ENCODE measurements around the gene TADA2B.

TADA2B gene

DNA sequence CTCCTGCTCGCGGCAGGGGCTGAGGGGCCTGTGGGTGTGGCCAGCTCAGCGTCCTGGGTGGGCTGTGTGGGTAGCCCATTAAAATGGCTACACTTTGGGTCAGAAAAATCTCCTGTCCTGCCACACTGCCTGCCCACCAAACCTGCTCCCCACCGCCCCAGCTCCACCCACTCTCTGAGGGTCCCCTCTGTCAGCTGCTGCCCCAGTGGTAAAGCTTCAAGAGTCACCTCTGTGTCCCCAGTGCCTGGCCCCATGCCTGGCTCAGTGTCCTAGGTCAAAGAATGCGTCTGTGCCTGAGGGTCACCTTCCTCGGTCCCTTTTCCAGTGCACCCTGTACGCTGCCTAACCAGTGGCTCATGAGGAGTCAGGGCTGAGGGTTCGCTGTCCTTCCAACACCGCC is 24.9 kb upstream of the TADA2B start:
- DNase-seq = no peak

DNA sequence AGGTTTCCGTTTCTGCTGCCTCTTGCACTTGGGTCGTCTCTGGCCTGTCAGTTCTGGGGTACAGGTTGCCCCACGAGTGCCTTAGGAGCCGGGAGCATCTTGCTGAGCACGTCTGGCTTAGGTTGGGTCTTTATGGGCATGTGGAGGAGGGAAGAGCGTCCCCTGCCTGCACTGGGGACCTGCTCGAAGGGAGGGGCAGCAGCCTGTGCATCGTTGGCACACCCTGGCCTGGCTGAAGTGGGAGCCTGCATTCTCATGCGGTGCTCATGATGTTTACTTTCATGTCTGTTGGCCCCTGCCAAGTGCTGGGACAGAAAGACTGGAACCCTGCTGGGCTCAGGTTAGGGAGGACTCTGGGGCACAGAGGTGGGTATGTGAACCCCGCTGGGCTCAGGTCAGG is 23.8 kb upstream of the TADA2B start:
- DNase-seq = no peak

GRCh38 chr4:7020290-7020689 is 22.9 kb upstream of the TADA2B start:
- no peak for DNase-seq

DNA sequence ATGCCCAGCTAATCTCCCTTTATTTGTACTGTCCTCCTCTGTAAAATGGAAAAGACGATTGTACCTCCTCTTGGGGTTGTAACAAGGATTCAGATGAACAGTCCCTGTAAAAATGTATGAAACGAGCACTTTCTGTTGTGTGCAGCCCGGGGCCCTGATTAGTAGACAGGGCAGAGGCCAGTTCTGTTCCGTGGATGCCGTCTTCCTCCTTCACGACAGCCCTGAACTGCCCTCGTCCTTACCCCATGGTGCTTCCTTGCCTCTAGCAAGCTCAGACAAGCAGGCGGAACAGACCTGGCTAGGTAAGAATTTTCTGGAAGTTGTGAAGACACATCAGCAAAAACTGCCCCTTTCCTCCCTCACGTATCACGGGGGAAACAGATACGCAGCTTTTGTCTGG is 22.3 kb upstream of the TADA2B start:
- DNase-seq = no peak

DNA sequence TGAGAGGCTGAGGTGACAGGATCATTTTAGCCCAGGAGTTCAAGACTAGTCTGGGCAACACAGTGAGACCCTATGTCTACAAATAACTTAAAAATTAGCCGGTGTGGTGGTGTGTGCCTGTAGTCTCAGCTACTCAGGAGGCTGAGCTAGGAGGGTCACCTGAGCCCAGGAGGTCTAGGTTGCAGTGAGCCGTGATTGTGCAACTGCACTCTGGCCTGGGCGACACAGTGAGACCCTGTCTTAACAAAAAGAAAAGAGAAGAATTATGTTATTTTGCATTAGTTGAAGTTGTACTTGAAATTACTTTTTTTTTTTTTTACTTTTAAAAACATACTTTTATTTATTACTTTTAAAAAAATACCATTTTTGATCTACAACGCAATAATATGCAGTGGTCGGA is 21.8 kb upstream of the TADA2B start:
- no peak for DNase-seq

- DNase-seq = no peak
Measured at GRCh38 chr4:7021930-7022664, 21.1 kb upstream of the TADA2B start.

DNA sequence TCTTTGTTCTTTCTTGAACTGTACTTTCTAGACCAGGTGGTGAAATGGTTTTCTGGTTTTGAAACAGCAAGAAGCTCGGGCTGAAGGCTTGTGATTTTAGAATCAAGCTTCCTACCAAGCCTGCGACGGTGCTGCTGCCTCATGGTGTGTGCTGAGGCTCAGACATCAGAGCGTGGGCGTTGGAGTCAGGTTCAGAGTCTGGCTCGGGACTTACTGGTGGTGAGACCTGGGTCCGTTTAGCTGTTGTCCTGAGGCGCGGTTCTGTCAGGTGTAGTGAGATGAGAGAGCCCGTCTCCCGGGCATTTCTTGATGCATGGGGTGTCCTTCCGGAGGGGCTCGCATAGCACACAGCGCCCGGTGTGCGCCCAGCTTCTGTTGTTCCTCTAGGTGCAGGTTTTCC is 19.7 kb upstream of the TADA2B start:
- DNase-seq = no peak

GRCh38 chr4:7023901-7024300 is 19.3 kb upstream of the TADA2B start:
- DNase-seq = no peak

DNA sequence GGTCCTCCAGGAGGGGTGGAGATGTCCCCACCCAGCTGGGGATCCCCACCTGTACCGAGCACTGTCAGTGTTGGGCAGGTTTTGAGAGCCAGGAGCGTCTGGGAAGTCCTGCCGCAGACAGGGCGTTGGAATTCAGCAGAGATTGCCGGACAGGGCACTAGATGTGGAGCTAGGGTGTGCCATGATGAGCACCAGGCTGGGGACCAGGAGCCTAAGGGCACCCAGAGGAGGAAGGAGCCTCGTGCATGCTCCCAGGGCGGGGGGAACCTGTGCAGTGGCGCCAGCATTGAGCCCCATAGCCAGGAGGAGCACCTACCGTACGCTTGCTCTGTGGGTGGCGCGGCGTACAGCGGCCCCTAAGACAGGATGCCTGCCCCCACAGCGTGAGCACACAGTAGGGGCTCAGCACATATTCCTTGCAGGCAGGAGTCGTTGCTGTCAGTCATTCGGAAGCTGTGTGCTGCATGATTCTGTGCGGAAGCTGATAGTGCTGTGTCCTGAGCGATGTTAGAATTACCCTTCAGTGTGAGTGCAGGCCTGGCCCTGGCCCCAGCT is 18.8 kb upstream of the TADA2B start:
- DNase-seq = no peak

DNA sequence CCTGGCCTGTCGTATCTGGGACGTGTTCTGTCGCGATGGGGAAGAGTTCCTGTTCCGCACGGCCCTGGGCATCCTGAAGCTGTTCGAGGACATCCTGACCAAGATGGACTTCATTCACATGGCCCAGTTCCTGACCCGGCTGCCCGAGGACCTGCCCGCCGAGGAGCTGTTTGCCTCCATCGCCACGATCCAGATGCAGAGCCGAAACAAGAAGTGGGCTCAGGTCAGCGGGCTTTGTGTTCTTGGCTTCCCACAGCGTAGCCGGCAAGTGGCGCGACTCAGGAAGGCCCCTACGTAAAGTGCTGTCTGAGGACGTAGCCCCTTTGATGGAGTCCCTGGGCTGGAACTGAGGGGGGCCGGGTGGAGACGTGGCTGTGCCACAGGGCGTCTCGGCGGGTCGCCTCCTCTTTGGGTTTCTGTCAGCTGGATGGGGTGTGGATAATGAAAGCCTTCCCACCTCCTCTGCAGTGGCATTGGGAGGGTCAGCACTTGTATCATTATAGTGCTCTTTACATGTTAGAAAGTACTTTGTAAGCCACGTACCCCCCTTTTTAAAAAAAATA is 18.1 kb upstream of the TADA2B start:
- DNase-seq = no peak

- no peak for DNase-seq
Measured at GRCh38 chr4:7026107-7026506, 17.1 kb upstream of the TADA2B start.

- no peak for DNase-seq
Measured at GRCh38 chr4:7027284-7027683, 15.9 kb upstream of the TADA2B start.

GRCh38 chr4:7027913-7028312 is 15.3 kb upstream of the TADA2B start:
- DNase-seq = no peak

GRCh38 chr4:7029212-7029611 is 14.0 kb upstream of the TADA2B start:
- DNase-seq = no peak

- DNase-seq = no peak
Measured at GRCh38 chr4:7029921-7030320, 13.3 kb upstream of the TADA2B start.

DNA sequence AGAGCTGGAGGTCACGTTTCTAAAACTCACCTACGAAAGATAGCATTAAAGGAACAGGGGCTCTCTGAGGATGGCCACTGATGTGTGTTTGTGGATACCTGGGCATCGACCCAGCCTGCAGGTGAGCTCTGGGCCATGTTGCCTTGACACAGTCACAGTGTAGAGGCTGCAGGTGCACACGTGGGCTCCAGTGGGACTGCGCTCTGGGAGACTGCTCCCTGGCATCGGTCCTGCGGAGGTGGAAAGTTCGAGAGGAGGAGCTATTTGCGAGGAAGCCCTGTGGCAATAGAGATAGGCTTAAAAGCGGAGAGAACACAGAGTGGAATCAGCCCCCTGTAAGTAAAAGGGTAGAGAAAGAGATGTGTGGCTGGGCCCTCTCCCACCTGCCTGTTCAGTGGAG is 12.3 kb upstream of the TADA2B start:
- no peak for DNase-seq

DNA sequence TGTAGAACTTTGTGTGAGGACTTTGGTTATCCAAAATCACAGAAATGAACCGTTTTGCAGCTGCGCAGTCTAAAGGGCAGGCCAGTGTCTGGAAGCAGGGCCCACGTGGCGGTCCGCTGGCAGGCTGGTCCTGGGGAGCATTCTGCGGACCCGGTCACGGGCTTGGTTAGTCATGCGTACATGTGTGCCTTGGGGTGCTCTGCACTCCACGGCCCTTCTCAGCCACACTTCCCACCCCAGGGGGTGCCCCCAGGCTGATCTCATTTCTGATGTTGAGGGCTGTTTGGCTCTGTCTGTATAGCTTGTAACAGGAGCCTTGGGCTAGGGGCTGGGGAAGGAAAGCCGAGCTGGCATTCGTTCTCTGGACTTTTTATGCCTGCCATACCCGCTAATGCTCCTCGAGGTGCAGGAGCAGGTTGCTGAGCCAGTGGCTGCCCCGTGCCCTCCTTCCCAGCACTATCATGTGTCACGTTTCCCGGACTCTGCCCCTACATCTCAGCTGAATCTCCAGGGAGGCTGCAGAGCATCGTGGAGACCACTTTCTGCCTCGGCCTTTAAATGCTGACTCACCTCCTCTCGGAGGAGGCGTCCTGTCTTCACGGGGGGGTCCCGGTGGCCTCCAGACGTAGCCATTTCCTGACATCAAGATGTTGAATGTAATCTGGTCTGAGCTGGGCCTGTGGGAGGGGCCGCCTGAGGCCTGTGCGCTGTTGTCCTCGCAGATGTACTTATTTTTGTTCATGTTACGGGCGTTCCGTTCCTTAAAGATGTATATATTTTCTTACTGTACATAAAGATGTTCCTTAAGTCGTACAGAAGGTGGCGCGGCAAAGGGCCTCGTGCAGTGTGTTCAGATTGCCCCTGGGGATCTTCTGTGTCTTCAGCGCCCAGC is 11.4 kb upstream of the TADA2B start:
- no peak for DNase-seq

- DNase-seq = no peak
Measured at GRCh38 chr4:7032596-7032995, 10.6 kb upstream of the TADA2B start.

DNA sequence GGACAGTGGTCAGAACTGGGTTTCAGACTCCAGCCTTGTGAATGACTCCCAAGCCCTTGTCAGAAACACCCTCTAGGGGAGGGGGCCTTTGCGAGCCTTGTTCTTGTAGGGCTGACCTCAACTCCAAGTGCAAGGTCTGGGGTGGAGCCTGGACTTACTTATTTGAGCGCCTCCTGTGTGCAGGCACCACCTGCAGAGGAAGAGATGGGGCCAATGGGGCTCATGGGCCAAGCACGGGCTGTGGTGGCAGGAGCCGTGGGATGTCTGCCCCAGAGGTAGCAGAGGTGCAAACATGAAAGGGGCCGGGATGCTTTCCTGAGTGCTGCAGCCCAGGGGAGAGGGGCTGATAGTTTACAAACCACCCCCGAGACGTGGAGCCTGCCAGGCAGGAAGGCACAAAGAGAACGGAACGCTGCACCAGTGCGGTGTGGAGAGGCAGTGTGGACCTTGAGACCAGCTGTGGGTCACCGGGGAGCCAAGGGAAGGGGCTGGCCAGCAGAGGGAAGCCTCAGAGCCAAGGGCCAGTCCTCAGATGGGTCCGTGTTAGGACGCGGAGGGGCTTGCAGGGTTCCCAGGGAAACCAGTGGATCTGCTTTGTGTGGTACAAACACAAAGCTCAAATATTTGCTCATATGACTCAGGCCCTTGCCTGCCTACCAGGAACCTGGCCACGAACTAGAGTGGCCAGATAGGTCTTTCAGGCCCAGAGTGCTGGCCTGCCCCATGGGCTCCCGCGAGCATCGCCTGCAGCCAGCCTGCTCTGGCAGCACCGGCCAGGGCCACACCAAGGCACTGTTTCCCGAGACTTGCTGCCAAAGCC is 8.7 kb upstream of the TADA2B start:
- no peak for DNase-seq

DNA sequence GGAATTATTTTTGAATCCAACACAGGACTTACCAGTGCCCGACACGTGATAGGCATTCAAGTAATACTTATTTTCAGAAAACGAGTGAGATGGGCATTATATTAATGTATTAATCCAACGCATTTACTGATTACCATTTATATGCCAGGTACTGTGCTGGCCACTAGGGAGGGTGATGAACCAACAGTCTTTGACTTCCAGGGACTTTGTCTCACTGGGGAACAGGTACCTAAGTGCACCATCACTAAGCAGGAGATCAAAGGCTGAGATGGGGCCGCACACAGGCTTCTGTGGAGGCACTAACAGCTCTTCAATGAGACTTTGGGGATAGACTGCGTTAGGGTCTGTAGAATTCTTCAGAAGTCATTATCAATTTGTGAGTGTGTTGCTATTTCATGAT is 5.7 kb upstream of the TADA2B start:
- DNase-seq = no peak

GRCh38 chr4:7040765-7041164 is 2.4 kb upstream of the TADA2B start:
- DNase-seq = no peak

DNA sequence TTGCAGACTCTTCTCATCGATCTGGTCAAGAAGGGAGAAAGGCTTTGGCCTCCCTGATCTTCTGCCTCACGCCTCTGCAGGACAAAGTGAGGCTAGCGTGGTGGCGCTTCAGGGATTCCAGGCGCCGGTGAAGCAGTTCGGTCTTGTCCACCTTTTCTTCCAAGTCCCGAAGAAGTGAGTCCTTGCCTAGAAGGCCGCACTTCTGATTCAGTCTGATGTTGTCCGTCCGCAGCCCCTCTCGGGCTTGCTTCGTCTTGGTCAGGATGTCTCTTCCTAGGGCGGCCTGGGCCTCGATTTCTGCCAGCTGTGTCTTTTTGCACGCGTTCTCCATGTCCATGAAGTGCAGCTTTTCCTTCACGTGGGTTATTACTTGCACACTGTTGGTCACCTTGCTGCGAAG is 1.9 kb upstream of the TADA2B start:
- DNase-seq = no peak

All from activated naive CD4-positive, alpha-beta T cell treated with anti-CD3 and anti-CD28 coated beads, Interleukin-2, amount 50 U/mL, for 16 hours (primary cell).